Measurements from ENCODE around the gene EEF1B2. TPM values are rescaled to one million over a fixed set of nuclear protein-coding genes. Genes with fewer than 3 reads are reported as not detected.
A peak's percentile ranks its signal among the peaks of the same experiment; 100 is the strongest.
"Not testable (repeated sequence)": the region's sequence is repeated elsewhere in the genome, so short reads cannot be mapped to it uniquely, and the experiment has no call there.

EEF1B2 gene
- total RNA-seq, 2 donors from 2014 or later, result 935 to 972 TPM

DNA sequence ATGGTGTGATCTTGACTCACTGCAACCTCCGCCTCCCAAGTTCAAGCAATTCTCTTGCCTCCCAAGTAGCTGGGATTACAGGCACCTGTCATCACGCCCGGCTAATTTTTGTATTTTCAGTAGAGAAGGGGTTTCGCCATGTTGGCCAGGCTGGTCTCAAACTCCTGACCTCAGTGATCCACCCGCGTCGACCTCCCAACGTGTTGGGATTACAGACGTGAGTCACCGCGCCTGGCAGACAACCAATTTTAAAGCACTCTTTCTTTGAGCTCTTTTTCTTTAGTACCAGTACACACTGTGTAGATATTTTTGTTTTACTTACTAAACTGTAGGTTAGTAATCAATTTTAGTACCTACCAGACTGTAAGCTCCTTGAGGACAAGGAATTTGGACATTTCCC is 2.7 kb upstream of the EEF1B2 start:
- Mint-ChIP-seq H3K4me3 (peak overlapping the region; percentile 95), H3K36me3 (ENCODE audit: low read depth) (peaks cover 44% of the 10 kb centered on the region), H3K4me1 (peaks cover 25% of the 10 kb centered on the region)
- not testable (repeated sequence) for H3K27ac Mint-ChIP-seq; ATAC-seq (replicated peaks); H3K27me3 Mint-ChIP-seq; H3K9me3 Mint-ChIP-seq

DNA sequence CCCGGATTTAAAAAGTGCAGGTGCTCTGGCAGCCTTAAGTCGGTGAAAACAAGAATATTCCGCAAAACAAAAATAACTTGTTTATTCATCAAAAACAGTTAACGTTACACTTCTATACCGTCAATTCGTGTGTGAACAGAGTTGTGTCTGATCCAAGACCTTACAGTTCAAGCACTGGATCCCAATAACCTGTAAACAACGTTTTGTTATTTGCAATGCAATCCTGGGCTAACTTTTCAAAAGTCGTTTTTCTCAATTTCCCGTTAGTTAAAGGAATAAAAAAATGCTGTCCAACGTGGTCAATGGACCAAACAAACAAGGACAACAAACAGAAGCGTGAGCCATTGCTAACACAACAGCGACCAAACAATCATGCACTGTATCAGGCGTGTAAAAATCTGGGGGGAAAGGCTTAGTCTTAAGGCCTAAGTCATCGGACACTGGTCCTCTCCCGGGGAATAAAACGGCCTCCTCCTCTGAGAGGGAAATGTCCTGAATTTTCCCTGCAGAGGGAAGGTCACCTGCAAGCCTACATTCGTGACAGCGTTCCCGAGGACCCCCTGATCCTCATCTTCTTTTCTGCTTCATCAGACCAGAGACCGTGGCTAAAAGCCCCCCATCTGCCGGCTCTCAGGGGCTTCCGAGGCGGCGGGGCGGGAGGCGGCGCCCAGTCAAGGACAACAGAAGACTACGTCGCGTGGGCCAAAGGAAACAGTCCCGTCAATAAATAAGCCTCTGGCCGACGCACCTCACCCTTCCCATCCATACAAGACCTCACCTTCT is 941 bp upstream of the EEF1B2 start:
- H3K9me3 Mint-ChIP-seq, result no peaks in the 10 kb centered on the region
- peak overlapping the region; percentile 95 for H3K4me3 Mint-ChIP-seq
- H3K27ac Mint-ChIP-seq, result peak overlapping the region; percentile 98
- peaks cover 53% of the 10 kb centered on the region for H3K36me3 Mint-ChIP-seq (ENCODE audit: low read depth)
- peaks cover 41% of the 10 kb centered on the region for H3K4me1 Mint-ChIP-seq
- H3K27me3 Mint-ChIP-seq, result no peaks in the 10 kb centered on the region
- ATAC-seq (replicated peaks), result peak; percentile 13

DNA sequence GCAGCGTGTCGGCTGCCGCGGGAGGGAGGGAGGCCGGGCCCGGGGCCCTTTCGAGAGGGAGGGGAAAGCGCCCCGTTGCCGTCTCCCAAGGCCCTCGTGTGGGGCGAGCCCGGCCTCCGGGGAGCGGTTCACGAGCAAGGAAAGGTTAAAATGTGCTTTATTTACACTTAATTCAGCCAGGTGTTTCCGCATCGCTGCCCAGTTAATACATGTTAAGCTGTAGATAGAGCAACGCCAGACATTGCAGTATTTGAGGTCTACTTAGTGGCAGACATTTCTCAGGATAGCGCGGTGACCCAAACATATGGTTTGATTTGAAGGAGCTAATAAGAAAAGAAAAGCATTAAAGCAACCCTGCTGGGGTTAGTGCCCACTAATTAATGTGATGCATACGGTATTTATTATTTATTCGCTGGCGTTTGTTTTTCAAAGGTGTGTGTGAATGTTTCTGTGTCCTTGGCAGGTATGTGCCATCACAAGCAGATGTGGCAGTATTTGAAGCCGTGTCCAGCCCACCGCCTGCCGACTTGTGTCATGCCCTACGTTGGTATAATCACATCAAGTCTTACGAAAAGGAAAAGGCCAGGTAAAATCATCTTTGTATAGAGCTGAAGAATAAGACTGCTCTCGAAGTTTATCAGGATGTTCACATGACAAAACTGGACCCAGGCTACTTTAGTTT is 571 bp downstream of the EEF1B2 start:
- no peak for ATAC-seq (replicated peaks)
- peaks cover 67% of the 10 kb centered on the region for H3K36me3 Mint-ChIP-seq (ENCODE audit: low read depth)
- H3K4me3 Mint-ChIP-seq, result peak overlapping the region; percentile 95
- H3K27ac Mint-ChIP-seq, result peak overlapping the region; percentile 98
- H3K27me3 Mint-ChIP-seq, result no peaks in the 10 kb centered on the region
- peaks cover 36% of the 10 kb centered on the region for H3K4me1 Mint-ChIP-seq
- no peaks in the 10 kb centered on the region for H3K9me3 Mint-ChIP-seq

DNA sequence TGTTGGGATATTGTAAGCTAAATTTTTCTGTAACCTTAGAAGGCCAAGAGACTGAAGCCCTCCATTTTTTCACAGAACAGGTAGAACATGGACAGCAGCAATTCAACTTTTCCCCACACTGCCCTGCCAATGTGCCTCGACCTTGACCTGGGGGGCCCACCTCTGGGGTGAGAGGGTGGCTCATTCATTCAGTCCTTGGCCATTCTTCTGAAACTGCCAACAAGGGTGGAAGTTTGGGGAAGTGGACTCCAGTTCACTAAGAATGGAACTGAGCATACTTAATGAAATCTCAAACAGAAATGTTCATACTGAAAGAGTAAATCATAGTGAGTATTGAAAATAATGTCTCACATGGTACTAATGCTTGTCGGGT is 1.1 kb downstream of the EEF1B2 start:
- Mint-ChIP-seq H3K9me3 (no peaks in the 10 kb centered on the region), H3K4me3 (peak overlapping the region; percentile 95), H3K27me3 (no peaks in the 10 kb centered on the region), H3K36me3 (ENCODE audit: low read depth) (peaks cover 73% of the 10 kb centered on the region), H3K4me1 (peaks cover 36% of the 10 kb centered on the region), H3K27ac (peak overlapping the region; percentile 98)
- no peak for ATAC-seq (replicated peaks)

DNA sequence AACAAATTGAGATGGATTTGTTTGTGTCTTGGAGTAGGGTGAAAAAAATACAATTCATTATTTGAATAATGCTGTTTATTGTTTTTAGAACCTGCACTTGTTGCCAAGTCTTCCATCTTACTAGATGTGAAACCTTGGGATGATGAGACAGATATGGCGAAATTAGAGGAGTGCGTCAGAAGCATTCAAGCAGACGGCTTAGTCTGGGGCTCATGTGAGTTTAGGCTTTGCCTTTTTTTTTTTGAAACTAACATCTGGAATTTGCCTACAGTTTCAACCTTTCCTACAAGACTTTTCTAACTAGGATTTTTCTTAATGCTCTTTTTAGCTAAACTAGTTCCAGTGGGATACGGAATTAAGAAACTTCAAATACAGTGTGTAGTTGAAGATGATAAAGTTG is 2.7 kb downstream of the EEF1B2 start:
- H3K4me1 Mint-ChIP-seq, result peaks cover 29% of the 10 kb centered on the region
- peak overlapping the region; percentile 95 for H3K4me3 Mint-ChIP-seq
- peak overlapping the region; percentile 98 for H3K27ac Mint-ChIP-seq
- not testable (repeated sequence) for H3K9me3 Mint-ChIP-seq; ATAC-seq (replicated peaks); H3K27me3 Mint-ChIP-seq
- peaks cover 84% of the 10 kb centered on the region for H3K36me3 Mint-ChIP-seq (ENCODE audit: low read depth)

DNA sequence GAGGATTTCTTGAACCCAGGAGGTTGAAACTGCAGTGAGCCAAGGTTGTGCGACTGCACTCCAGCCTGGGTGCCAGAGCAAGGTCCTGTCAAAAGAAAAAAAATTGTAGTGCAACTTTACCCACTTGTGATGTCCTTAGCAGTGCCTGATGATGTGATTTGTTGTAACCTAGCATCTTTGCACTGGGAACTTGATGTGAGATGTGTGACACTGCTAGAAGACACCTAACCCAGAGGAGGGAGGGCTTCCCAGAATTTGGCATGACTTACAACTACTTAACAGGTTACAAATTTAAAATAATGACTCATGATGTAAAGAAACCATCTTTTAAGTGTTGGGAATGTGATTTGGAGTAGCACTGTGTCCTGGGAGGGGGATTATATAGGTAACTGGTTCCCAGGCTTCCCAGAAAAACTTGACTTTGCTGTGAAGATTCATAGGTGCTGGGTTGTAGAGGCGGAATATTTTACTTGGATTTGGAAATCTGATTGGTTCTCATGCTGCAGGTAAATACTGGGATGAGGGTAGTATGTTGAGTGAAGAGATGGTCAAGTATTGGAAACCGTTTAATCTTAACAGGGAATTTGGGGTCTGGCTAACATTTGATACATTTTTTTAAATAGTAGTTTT is 3.7 kb downstream of the EEF1B2 start:
- ATAC-seq (replicated peaks), result no peak
- Mint-ChIP-seq H3K4me3 (peak overlapping the region; percentile 95), H3K27me3 (no peaks in the 10 kb centered on the region), H3K9me3 (no peaks in the 10 kb centered on the region), H3K4me1 (peaks cover 24% of the 10 kb centered on the region), H3K36me3 (ENCODE audit: low read depth) (peaks cover 87% of the 10 kb centered on the region), H3K27ac (peak overlapping the region; percentile 98)

DNA sequence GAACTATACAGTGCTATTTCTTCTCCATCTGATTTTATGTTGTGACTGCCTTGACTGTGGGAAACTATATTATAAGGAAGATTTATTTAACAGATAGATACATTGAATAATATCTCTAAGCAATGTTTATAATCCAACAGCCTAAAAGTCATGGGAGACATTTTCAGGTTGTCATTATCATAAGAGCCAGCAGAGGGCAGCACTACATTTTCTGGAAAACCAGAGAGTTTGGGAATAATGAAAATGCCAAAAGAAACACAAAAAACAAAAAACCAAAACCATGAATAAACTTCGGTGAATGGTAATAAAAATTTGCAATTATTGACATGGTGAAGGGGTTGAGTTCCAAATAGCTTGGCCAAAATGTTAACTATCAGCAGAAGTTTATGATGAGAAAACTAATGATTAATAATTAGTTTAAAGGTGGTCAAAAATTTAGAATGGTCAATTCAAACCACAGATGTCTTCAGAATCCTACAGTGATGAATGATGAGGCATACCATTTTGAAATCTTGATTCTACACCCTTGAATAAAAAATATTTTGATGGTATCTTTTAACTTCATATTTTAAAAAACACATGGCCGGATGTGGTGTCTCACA is 4.7 kb downstream of the EEF1B2 start:
- no peaks in the 10 kb centered on the region for H3K27me3 Mint-ChIP-seq
- H3K9me3 Mint-ChIP-seq, result no peaks in the 10 kb centered on the region
- ATAC-seq (replicated peaks), result no peak
- no peak overlapping the region for H3K27ac Mint-ChIP-seq
- H3K36me3 Mint-ChIP-seq (ENCODE audit: low read depth), result peaks cover 83% of the 10 kb centered on the region
- H3K4me1 Mint-ChIP-seq, result peaks cover 23% of the 10 kb centered on the region
- H3K4me3 Mint-ChIP-seq, result no peak overlapping the region

DNA sequence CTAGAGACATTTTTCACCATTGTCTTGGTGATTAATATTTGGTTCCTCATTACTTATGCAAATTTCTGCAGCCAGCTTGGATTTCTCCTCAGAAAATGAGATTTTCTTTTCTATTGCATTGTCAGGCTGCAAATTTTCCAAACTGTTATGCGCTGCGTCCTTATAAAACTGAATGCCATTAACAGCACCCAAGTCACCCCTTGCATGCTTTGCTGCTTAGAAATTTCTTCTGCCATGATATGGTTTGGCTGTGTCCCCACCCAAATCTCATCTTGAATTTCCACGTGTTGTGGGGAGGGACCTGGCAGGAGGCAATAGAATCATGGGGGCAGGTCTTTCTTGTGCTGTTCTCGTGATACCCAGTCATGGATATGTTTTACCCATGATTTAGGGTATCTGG is 8.5 kb downstream of the EEF1B2 start:
- H3K4me1 Mint-ChIP-seq; H3K4me3 Mint-ChIP-seq; H3K27ac Mint-ChIP-seq; H3K27me3 Mint-ChIP-seq; ATAC-seq (replicated peaks); H3K9me3 Mint-ChIP-seq: not testable (repeated sequence)
- H3K36me3 Mint-ChIP-seq (ENCODE audit: low read depth), result peaks cover 44% of the 10 kb centered on the region

DNA sequence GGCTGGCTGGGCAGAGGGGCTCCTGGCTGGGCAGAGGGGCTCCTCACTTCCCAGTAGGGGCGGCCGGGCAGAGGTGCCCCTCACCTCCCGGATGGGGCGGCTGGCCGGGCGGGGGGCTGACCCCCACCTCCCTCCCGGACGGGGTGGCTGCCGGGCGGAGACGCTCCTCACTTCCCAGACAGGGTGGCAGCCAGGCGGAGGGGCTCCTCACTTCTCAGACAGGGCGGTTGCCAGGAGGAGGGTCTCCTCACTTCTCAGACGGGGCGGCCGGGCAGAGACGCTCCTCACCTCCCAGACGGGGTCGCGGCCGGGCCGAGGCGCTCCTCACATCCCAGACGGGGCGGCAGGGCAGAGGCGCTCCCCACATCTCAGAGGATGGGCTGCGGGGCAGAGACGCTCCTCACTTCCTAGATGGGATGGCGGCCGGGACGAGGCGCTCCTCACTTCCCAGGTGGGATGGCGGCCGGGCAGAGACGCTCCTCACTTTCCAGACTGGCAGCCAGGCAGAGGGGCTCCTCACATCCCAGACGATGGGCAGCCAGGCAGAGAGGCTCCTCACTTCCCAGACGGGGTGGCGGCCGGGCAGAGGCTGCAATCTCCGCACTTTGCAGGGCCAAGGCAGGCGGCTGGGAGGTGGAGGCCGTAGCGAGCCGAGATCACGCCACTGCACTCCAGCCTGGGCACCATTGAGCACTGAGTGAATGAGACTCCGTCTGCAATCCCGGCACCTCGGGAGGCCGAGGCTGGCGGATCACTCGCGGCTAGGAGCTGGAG is 12.1 kb downstream of the EEF1B2 start:
- not testable (repeated sequence) for H3K27me3 Mint-ChIP-seq; H3K9me3 Mint-ChIP-seq; H3K4me3 Mint-ChIP-seq; H3K27ac Mint-ChIP-seq; H3K4me1 Mint-ChIP-seq; H3K36me3 Mint-ChIP-seq (ENCODE audit: low read depth); ATAC-seq (replicated peaks)

DNA sequence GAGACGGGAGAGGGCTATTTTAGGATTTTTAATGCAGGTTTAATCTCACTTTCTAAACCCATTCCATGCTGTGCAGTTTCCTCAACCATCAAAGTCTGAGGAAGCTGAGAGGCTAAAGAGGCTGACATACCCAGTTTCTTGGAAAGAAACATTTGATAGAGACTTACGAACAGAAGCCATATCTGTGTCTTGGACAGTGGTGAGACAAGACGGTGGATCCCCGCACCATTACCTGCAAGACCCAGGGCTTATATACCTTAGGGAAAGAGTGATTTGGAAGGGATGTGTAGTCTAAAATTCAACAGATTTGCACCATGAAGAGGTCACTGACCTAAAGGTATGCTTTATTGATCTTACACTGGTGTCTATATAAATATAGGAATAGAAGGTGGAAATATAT is 13.5 kb downstream of the EEF1B2 start:
- H3K4me3 Mint-ChIP-seq, result no peak overlapping the region
- ATAC-seq (replicated peaks), result no peak
- H3K27me3 Mint-ChIP-seq, result peaks cover 4% of the 10 kb centered on the region
- H3K36me3 Mint-ChIP-seq (ENCODE audit: low read depth), result no peaks in the 10 kb centered on the region
- H3K4me1 Mint-ChIP-seq, result no peaks in the 10 kb centered on the region
- no peak overlapping the region for H3K27ac Mint-ChIP-seq
- no peaks in the 10 kb centered on the region for H3K9me3 Mint-ChIP-seq

DNA sequence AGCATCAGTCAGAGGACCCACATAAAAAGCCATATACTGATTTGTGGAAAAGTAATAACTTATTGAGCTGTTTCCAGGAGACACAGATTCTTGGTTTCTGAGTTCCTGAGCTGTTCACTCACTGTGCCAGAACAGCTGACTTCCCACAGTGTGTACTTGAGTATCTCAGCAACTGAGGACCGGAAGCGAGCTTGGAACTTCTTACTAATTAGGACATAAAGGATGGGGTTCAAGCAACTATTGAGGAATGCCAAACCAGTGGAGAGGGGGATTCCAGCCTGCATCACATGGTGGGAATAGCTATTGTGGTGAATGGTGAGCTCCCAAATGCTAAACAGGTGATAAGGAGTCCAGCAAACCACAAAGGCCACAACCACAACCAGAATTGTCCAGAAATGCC is 16.4 kb downstream of the EEF1B2 start:
- ATAC-seq (replicated peaks), result no peak
- H3K27me3 Mint-ChIP-seq, result peaks cover 4% of the 10 kb centered on the region
- no peak overlapping the region for H3K4me3 Mint-ChIP-seq
- H3K9me3 Mint-ChIP-seq, result no peaks in the 10 kb centered on the region
- H3K36me3 Mint-ChIP-seq (ENCODE audit: low read depth), result no peaks in the 10 kb centered on the region
- no peak overlapping the region for H3K27ac Mint-ChIP-seq
- no peaks in the 10 kb centered on the region for H3K4me1 Mint-ChIP-seq

DNA sequence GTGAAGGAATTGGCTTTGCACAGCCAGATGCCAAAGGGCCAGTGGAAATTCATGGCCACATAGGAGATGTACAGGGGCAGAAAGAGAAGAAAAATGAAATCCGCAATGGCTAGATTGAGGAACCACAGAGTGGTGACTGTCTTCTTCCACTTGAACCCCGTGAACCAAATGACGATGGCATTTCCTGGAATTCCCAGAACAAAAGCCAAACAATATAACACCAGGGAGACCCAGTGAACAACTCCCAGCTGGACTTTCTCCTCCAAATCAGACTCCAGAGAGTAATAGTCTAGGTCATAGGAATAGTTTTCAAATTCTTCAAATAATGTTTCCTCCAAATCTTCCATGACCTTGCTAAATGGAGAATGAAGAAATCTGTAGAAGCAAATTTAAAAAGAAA is 17.2 kb downstream of the EEF1B2 start:
- Mint-ChIP-seq H3K4me1 (no peaks in the 10 kb centered on the region), H3K27me3 (peaks cover 4% of the 10 kb centered on the region), H3K9me3 (no peaks in the 10 kb centered on the region), H3K27ac (no peak overlapping the region), H3K4me3 (no peak overlapping the region), H3K36me3 (ENCODE audit: low read depth) (no peaks in the 10 kb centered on the region)
- no peak for ATAC-seq (replicated peaks)

DNA sequence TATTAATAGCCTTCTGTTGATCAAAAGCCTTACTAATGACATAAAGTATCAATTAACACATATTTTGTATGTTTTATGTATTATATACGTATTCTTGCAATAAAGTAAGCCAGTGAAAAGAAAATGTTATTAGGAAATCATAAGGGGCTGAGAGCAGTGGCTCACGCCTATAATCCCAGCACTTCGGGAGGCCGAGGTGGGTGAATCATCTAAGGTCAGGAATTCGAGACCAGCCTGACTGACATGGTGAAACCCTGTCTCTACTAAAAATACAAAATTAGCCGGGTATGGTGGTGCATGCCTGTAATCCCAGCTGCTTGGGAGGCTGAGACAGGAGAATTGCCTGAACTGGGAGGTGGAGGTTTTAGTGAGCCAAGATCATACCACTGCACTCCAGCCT is 21.8 kb downstream of the EEF1B2 start:
- H3K27me3 Mint-ChIP-seq; ATAC-seq (replicated peaks); H3K4me1 Mint-ChIP-seq; H3K9me3 Mint-ChIP-seq; H3K4me3 Mint-ChIP-seq; H3K27ac Mint-ChIP-seq; H3K36me3 Mint-ChIP-seq (ENCODE audit: low read depth): not testable (repeated sequence)

DNA sequence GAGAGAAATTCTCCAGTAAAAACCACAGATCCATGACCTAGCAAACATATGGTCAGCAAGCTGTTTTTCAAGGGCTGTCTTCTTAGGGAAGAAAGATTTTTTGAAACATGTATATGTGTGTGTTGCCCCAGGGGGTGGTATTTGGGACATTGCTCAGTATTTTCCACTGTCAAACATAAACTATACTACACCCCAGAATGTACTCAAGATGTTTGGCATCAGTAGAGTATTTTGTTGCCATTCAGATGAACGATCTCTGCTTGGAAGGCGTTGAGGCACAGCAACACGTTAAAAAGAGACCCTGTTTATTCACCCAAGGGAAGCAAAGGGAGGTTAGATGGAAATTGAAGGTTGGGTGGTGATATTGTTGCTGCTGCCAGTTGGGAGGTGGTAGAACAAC is 30.0 kb downstream of the EEF1B2 start:
- Mint-ChIP-seq H3K36me3 (ENCODE audit: low read depth) (no peaks in the 10 kb centered on the region), H3K27ac (no peak overlapping the region), H3K9me3 (no peaks in the 10 kb centered on the region), H3K4me3 (no peak overlapping the region), H3K27me3 (peaks cover 3% of the 10 kb centered on the region), H3K4me1 (no peaks in the 10 kb centered on the region)
- ATAC-seq (replicated peaks), result no peak
